NCI-H187 (cell line): ENCODE measurements around the gene METAP1D.
"Not testable (repeated sequence)": the region's sequence is repeated elsewhere in the genome, so short reads cannot be mapped to it uniquely, and the experiment has no call there.

Source experiments
- DNase-seq, 2 experiments: peaks; one replicate each; lab custom pipeline; 2025; lab: John Stamatoyannopoulos, UW

The METAP1D gene

GRCh38 chr2:171997031-171997430 is 2.7 kb upstream of the METAP1D start:
- DNase-seq: not testable (repeated sequence)

- DNase-seq: no peak
Observed at GRCh38 chr2:171999161-171999560, 592 bp upstream of the METAP1D start.

- no peak for DNase-seq
Observed at GRCh38 chr2:172000696-172001361, 1.1 kb downstream of the METAP1D start.

GRCh38 chr2:172007372-172007771 is 7.6 kb downstream of the METAP1D start:
- no peak for DNase-seq

- no peak for DNase-seq
Observed at GRCh38 chr2:172009823-172010222, 10.1 kb downstream of the METAP1D start.

- no peak for DNase-seq
Observed at GRCh38 chr2:172011812-172012575, 12.2 kb downstream of the METAP1D start.

- DNase-seq: no peak
Observed at GRCh38 chr2:172012677-172013391, 13.1 kb downstream of the METAP1D start.

GRCh38 chr2:172013396-172013795 is 13.6 kb downstream of the METAP1D start:
- DNase-seq: no peak

GRCh38 chr2:172021074-172021931 is 21.6 kb downstream of the METAP1D start:
- DNase-seq: no peak

GRCh38 chr2:172021955-172022354 is 22.2 kb downstream of the METAP1D start:
- DNase-seq: no peak

- no peak for DNase-seq
Observed at GRCh38 chr2:172031536-172031935, 31.8 kb downstream of the METAP1D start.

GRCh38 chr2:172038121-172038520 is 38.4 kb downstream of the METAP1D start:
- no peak for DNase-seq

- DNase-seq: no peak
Observed at GRCh38 chr2:172038604-172039003, 38.9 kb downstream of the METAP1D start.

- no peak for DNase-seq
Observed at GRCh38 chr2:172039011-172039704, 39.4 kb downstream of the METAP1D start.

- no peak for DNase-seq
Observed at GRCh38 chr2:172040311-172040710, 40.6 kb downstream of the METAP1D start.

- DNase-seq: no peak
Observed at GRCh38 chr2:172046080-172046678, 46.4 kb downstream of the METAP1D start.

GRCh38 chr2:172046866-172047565 is 47.3 kb downstream of the METAP1D start:
- no peak for DNase-seq

- no peak for DNase-seq
Observed at GRCh38 chr2:172047566-172048507, 48.1 kb downstream of the METAP1D start.
